HepG2 (cell line): Measurements from ENCODE around the gene GGA1. TPM values are rescaled to one million over a fixed set of nuclear protein-coding genes. Genes with fewer than 3 reads are reported as not detected.

Experiments
- BHLHE40 ChIP-seq: IDR thresholded peaks from 2 replicates; pipeline ENCODE4 v1.6.1; 2011; ENCODE audit warnings: low read length, improper control_type of control experiment
- HNF4A ChIP-seq: sonication (generic); formaldehyde crosslinking; IDR thresholded peaks from 2 replicates; pipeline ENCODE4 v1.4.0; 2020; ENCODE audit warnings: missing genetic modification reagents
- ISL2 ChIP-seq: sonication (generic); formaldehyde crosslinking; IDR thresholded peaks from 2 replicates; pipeline ENCODE4 v1.5.0; 2020; ENCODE audit warnings: missing genetic modification reagents
- KDM5A ChIP-seq: fragments of 200-600 bp; sonication (generic); IDR thresholded peaks from 2 replicates; pipeline ENCODE4 v1.7.0; 2018; ENCODE audit warnings: antibody characterized with exemption, mild to moderate bottlenecking, low read length, borderline replicate concordance
- NR2F2 ChIP-seq: IDR thresholded peaks from 2 replicates; pipeline ENCODE4 v1.6.1; 2012; ENCODE audit warnings: low read depth, inconsistent platforms, borderline replicate concordance
- PHF20 ChIP-seq: sonication (generic); formaldehyde crosslinking; IDR thresholded peaks from 2 replicates; pipeline ENCODE4 v1.5.0; 2020; ENCODE audit warnings: mild to moderate bottlenecking, missing genetic modification reagents
- RNF2 ChIP-seq: fragments of 450-650 bp; conservative IDR thresholded peaks from 2 replicates; pipeline ENCODE4 v1.6.1; 2016; ENCODE audit warnings: low read depth
- RXRA ChIP-seq: sonication (generic); formaldehyde crosslinking; IDR thresholded peaks from 2 replicates; pipeline ENCODE4 v1.5.1; 2020; ENCODE audit warnings: missing genetic modification reagents
- ZMYM3 ChIP-seq: sonication (generic); formaldehyde crosslinking; IDR thresholded peaks from 2 replicates; pipeline ENCODE4 v1.5.1; 2020; ENCODE audit warnings: mild to moderate bottlenecking, missing genetic modification reagents
- ZNF101 ChIP-seq: sonication (generic); formaldehyde crosslinking; IDR thresholded peaks from 2 replicates; pipeline ENCODE4 v1.4.0; 2020; ENCODE audit warnings: mild to moderate bottlenecking, low read depth, missing genetic modification reagents, borderline replicate concordance
- ZNF263 ChIP-seq: sonication (generic); formaldehyde crosslinking; IDR thresholded peaks from 2 replicates; pipeline ENCODE4 v1.4.0; 2020; ENCODE audit warnings: missing genetic modification reagents
- ZNF335 ChIP-seq: sonication (generic); formaldehyde crosslinking; IDR thresholded peaks from 2 replicates; pipeline ENCODE4 v1.4.0; 2020; ENCODE audit warnings: missing genetic modification reagents
- ZNF496 ChIP-seq: sonication (generic); formaldehyde crosslinking; IDR thresholded peaks from 2 replicates; pipeline ENCODE4 v1.8.1; 2023; ENCODE audit warnings: mild to moderate bottlenecking, moderate library complexity, missing genetic modification reagents; ENCODE audit not compliant: insufficient replicate concordance
- ZNF572 ChIP-seq: sonication (generic); formaldehyde crosslinking; IDR thresholded peaks from 2 replicates; pipeline ENCODE4 v1.5.1; 2020; ENCODE audit warnings: mild to moderate bottlenecking, missing genetic modification reagents
- ZNF790 ChIP-seq: sonication (generic); formaldehyde crosslinking; IDR thresholded peaks from 2 replicates; pipeline ENCODE4 v1.8.0; 2022; ENCODE audit warnings: missing genetic modification reagents, mild to moderate bottlenecking, borderline replicate concordance
- polyA plus RNA-seq, 8 experiments: library from polyadenylated mRNA; depleted of rRNA in 3 of 8; stranded (reverse) in 7 of 8; unstranded in 1 of 8; fragments of >200 nt; fragmentation: Illumina TruSeq in 4 of 8; extraction: Trizol in 4 of 8; gene quantifications; 2 replicates each; pipeline versions ENCODE4 v1.2.1 to v1.2.3, GENCODE V29; 2011 to 2016; ENCODE audit warnings: low read depth in 4 of 8, missing spikeins in 1 of 8, mixed read lengths in 1 of 8; ENCODE audit not compliant: insufficient read depth in 1 of 8
- total RNA-seq, 5 experiments: library from RNA; depleted of rRNA; stranded (reverse); fragments of >200 nt; fragmentation: Illumina TruSeq; extraction: Trizol; gene quantifications; 2 replicates each; pipeline ENCODE4 v1.2.3, GENCODE V29; 2016; ENCODE audit warnings: low read depth in 1 of 5
- TF ChIP-seq, protein P1 (sequence below): sonication (generic); formaldehyde crosslinking; IDR thresholded peaks from 2 replicates; pipeline ENCODE4 v1.4.0; 2020; ENCODE audit warnings: missing genetic modification reagents, borderline replicate concordance
- TF ChIP-seq, protein P2 (sequence below): sonication (generic); formaldehyde crosslinking; IDR thresholded peaks from 2 replicates; pipeline ENCODE4 v1.4.0; 2020; ENCODE audit warnings: missing genetic modification reagents
- TF ChIP-seq, protein P3 (sequence below): sonication (generic); formaldehyde crosslinking; IDR thresholded peaks from 2 replicates; pipeline ENCODE4 v1.4.0; 2020; ENCODE audit warnings: missing genetic modification reagents, borderline replicate concordance
- TF ChIP-seq, protein P4 (sequence below): sonication (generic); formaldehyde crosslinking; IDR thresholded peaks from 2 replicates; pipeline ENCODE4 v1.9.0; 2022; ENCODE audit warnings: missing genetic modification reagents, mild to moderate bottlenecking, borderline replicate concordance

The GGA1 gene
- total and polyA plus RNA-seq, 2 of the 13 experiments (the other 11 are each of a cell fraction or from before 2014, with no cell fraction given): 29.1 to 87.2 TPM

DNA sequence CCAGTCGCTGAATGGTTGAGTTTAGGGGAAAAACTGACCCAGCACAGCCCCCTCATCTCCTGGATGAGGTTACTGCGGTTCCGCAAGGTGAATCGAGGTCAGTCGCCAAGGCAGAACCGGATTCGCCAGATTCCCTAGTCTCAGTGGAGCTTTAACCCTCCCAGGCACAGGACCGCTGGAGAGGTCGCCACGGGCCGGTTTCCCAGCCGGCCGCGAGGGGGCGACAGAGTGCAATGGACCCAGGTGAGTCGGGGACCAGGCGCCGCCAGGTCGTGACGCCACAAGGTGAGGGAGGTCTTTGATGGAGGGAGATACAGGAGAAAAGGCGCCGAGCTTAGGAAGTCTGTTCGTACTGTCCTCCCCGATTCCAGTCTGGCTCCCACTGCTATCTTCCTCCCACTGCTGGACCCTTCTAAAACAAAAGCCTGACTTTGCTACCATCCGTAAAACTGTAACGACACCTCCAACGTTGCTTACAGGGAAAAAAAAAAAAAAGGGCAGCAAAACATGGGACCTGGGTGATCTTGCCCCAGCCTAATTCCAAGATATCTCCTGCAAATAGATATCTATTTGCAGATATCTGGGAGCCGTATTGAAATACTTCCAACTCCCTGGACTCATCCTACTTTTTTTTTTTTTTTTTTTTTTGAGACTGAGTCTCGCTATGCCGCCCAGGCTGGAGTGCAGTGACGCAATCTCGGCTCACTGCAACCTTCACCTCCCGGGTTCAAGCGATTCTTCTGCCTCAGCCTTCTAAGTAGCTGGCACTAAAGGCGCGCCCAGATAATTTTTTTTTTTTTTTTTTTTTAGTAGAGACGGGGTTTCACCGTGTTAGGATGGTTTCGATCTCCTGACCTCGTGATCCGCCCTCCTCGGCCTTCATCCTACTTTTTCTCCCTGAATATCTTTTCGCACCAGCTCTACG lies 1.4 kb upstream of the GGA1 start (continued):
- TF ChIP-seq, protein P1, sequence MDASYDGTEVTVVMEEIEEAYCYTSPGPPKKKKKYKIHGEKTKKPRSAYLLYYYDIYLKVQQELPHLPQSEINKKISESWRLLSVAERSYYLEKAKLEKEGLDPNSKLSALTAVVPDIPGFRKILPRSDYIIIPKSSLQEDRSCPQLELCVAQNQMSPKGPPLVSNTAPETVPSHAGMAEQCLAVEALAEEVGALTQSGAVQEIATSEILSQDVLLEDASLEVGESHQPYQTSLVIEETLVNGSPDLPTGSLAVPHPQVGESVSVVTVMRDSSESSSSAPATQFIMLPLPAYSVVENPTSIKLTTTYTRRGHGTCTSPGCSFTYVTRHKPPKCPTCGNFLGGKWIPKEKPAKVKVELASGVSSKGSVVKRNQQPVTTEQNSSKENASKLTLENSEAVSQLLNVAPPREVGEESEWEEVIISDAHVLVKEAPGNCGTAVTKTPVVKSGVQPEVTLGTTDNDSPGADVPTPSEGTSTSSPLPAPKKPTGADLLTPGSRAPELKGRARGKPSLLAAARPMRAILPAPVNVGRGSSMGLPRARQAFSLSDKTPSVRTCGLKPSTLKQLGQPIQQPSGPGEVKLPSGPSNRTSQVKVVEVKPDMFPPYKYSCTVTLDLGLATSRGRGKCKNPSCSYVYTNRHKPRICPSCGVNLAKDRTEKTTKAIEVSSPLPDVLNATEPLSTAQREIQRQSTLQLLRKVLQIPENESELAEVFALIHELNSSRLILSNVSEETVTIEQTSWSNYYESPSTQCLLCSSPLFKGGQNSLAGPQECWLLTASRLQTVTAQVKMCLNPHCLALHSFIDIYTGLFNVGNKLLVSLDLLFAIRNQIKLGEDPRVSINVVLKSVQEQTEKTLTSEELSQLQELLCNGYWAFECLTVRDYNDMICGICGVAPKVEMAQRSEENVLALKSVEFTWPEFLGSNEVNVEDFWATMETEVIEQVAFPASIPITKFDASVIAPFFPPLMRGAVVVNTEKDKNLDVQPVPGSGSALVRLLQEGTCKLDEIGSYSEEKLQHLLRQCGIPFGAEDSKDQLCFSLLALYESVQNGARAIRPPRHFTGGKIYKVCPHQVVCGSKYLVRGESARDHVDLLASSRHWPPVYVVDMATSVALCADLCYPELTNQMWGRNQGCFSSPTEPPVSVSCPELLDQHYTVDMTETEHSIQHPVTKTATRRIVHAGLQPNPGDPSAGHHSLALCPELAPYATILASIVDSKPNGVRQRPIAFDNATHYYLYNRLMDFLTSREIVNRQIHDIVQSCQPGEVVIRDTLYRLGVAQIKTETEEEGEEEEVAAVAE (CRISPR knock-in tag): 0 out of 2 replicates have a peak, but pooled peaks have one; percentile 26
- TF ChIP-seq RXRA: peak; percentile 80
- TF ChIP-seq HNF4A (CRISPR knock-in tag): peak; percentile 35; the same call in 1 of the 2 replicates
- TF ChIP-seq, protein P2, sequence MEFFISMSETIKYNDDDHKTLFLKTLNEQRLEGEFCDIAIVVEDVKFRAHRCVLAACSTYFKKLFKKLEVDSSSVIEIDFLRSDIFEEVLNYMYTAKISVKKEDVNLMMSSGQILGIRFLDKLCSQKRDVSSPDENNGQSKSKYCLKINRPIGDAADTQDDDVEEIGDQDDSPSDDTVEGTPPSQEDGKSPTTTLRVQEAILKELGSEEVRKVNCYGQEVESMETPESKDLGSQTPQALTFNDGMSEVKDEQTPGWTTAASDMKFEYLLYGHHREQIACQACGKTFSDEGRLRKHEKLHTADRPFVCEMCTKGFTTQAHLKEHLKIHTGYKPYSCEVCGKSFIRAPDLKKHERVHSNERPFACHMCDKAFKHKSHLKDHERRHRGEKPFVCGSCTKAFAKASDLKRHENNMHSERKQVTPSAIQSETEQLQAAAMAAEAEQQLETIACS: no peak
- TF ChIP-seq ZNF101 (CRISPR knock-in tag): no peak
- TF ChIP-seq, protein P3, sequence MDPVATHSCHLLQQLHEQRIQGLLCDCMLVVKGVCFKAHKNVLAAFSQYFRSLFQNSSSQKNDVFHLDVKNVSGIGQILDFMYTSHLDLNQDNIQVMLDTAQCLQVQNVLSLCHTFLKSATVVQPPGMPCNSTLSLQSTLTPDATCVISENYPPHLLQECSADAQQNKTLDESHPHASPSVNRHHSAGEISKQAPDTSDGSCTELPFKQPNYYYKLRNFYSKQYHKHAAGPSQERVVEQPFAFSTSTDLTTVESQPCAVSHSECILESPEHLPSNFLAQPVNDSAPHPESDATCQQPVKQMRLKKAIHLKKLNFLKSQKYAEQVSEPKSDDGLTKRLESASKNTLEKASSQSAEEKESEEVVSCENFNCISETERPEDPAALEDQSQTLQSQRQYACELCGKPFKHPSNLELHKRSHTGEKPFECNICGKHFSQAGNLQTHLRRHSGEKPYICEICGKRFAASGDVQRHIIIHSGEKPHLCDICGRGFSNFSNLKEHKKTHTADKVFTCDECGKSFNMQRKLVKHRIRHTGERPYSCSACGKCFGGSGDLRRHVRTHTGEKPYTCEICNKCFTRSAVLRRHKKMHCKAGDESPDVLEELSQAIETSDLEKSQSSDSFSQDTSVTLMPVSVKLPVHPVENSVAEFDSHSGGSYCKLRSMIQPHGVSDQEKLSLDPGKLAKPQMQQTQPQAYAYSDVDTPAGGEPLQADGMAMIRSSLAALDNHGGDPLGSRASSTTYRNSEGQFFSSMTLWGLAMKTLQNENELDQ (CRISPR knock-in tag): no peak
- no peak for TF ChIP-seq ZNF496 (CRISPR knock-in tag)
- no peak for TF ChIP-seq ZNF263 (CRISPR knock-in tag)
- no peak for TF ChIP-seq ZNF335 (CRISPR knock-in tag)
- TF ChIP-seq ZMYM3 (CRISPR knock-in tag): peak; percentile 34; the same call in 1 of the 2 replicates
- TF ChIP-seq NR2F2: no peak
- no peak for TF ChIP-seq ISL2 (CRISPR knock-in tag)
- TF ChIP-seq RNF2: no peak
- TF ChIP-seq ZNF572 (CRISPR knock-in tag): no peak
- TF ChIP-seq KDM5A: no peak
- no peak for TF ChIP-seq PHF20
- TF ChIP-seq, protein P4, sequence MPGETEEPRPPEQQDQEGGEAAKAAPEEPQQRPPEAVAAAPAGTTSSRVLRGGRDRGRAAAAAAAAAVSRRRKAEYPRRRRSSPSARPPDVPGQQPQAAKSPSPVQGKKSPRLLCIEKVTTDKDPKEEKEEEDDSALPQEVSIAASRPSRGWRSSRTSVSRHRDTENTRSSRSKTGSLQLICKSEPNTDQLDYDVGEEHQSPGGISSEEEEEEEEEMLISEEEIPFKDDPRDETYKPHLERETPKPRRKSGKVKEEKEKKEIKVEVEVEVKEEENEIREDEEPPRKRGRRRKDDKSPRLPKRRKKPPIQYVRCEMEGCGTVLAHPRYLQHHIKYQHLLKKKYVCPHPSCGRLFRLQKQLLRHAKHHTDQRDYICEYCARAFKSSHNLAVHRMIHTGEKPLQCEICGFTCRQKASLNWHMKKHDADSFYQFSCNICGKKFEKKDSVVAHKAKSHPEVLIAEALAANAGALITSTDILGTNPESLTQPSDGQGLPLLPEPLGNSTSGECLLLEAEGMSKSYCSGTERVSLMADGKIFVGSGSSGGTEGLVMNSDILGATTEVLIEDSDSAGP (CRISPR knock-in tag): peak; percentile 53
- TF ChIP-seq BHLHE40: no peak
- TF ChIP-seq ZNF790 (CRISPR knock-in tag): no peak
